Neuron (in vitro differentiated cells): ENCODE measurements around the gene CARD19.

Experiments used
- H2AFZ ChIP-seq: one replicate; pipeline ENCODE4 v1.6.1; 2013; ENCODE audit warnings: low read depth, mild to moderate bottlenecking, inconsistent platforms, low read length, moderate library complexity
- H3K27me3 ChIP-seq: one replicate; pipeline ENCODE4 v1.6.1; 2013; ENCODE audit warnings: low read length; ENCODE audit not compliant: insufficient read depth
- H3K36me3 ChIP-seq: one replicate; pipeline ENCODE4 v1.6.1; 2013; ENCODE audit warnings: low read length; ENCODE audit not compliant: insufficient read depth
- H3K4me1 ChIP-seq: one replicate; pipeline ENCODE4 v1.6.1; 2013; ENCODE audit warnings: low read length; ENCODE audit not compliant: insufficient read depth
- H3K4me3 ChIP-seq: 2 replicates; pipeline ENCODE4 v1.5.1; 2013; ENCODE audit warnings: mild to moderate bottlenecking, low read length, moderate library complexity
- H3K9me3 ChIP-seq: one replicate; pipeline ENCODE4 v1.6.1; 2013; ENCODE audit warnings: low read length

The CARD19 gene

GRCh38 chr9:93076101-93076791, 19.8 kb upstream of the CARD19 start:
- no peaks in the 10 kb centered on the region for H3K36me3 ChIP-seq

DNA sequence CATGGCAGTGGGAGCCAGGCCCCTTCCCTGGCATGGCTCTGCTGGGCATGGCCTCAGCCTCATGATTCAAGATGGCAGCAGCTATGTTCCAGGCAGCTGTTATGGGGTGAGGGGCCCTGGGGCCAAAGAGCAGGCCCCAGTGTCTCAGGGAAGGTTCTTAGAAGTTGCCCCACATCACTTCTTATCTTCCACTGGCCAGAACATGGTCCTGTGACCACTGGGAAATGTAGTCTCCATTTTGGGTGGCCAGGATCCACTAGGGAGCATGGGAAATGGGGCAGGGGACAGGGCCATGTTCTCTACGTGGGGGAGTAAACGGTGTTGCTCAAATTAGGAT, 19.3 kb upstream of the CARD19 start:
- no peak overlapping the region for H2AFZ ChIP-seq

More at GRCh38 chr9:93076101-93076791, 19.8 kb upstream of the CARD19 start:
- Histone ChIP-seq H3K27me3 (peaks cover 4% of the 10 kb centered on the region), H3K4me1 (no peaks in the 10 kb centered on the region), H2AFZ (no peak overlapping the region), H3K9me3 (no peaks in the 10 kb centered on the region), H3K4me3 (no peak overlapping the region)

DNA sequence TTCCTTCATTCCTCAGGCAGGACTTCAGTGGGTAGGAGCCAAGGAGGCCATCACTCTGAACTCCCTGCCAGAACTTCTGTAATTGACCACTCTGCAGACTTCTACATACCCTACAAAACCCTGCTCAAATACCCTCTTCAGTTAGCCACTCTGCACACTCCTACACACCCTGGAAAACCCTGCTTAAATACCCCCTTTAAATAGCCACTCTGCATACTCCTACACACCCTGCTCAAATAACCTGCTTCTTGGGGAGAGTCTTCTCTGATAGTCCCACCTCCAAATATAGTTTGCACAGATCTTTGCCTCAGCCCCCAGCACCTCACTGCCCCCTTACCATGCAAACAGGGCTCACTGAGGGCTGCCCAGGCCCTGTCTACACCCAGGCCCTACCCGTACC, 18.6 kb upstream of the CARD19 start:
- Histone ChIP-seq H3K4me1 (no peaks in the 10 kb centered on the region), H3K27me3 (peaks cover 4% of the 10 kb centered on the region), H3K36me3 (no peaks in the 10 kb centered on the region)

More for the DNA sequence above, 19.3 kb upstream of the CARD19 start:
- H3K9me3 ChIP-seq, result no peaks in the 10 kb centered on the region
- no peak overlapping the region for H3K4me3 ChIP-seq
- peaks cover 4% of the 10 kb centered on the region for H3K27me3 ChIP-seq
- H3K36me3 ChIP-seq, result no peaks in the 10 kb centered on the region
- no peaks in the 10 kb centered on the region for H3K4me1 ChIP-seq

DNA sequence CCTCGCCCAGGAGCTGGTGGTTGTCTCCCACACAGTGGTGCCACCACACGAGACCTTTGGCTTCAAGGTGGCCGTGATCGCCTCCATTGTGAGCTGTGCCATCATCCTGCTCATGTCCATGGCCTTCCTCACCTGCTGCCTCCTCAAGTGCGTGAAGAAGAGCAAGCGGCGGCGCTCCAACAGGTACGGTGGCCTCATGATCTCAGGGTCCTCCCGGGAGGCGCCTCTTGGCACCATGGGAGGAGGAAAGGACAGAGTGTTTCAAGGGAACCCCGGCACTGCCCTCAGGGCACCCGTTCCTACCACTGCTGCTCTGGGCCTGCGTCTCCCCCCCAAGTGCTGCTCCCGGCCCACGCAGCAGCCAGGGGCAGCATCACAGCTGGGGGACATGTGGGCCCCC, 18.2 kb upstream of the CARD19 start:
- H3K4me1 ChIP-seq, result no peaks in the 10 kb centered on the region

More for the DNA sequence above, 18.6 kb upstream of the CARD19 start:
- H3K4me3 ChIP-seq, result no peak overlapping the region
- no peaks in the 10 kb centered on the region for H3K9me3 ChIP-seq
- no peak overlapping the region for H2AFZ ChIP-seq

GRCh38 chr9:93079371-93079770, 16.6 kb upstream of the CARD19 start:
- no peaks in the 10 kb centered on the region for H3K4me1 ChIP-seq
- H2AFZ ChIP-seq, result no peak overlapping the region
- no peak overlapping the region for H3K4me3 ChIP-seq
- no peaks in the 10 kb centered on the region for H3K36me3 ChIP-seq
- H3K27me3 ChIP-seq, result no peaks in the 10 kb centered on the region
- no peaks in the 10 kb centered on the region for H3K9me3 ChIP-seq

More for the DNA sequence above, 18.2 kb upstream of the CARD19 start:
- Histone ChIP-seq H2AFZ (no peak overlapping the region), H3K4me3 (no peak overlapping the region), H3K36me3 (no peaks in the 10 kb centered on the region), H3K27me3 (peaks cover 4% of the 10 kb centered on the region), H3K9me3 (no peaks in the 10 kb centered on the region)

DNA sequence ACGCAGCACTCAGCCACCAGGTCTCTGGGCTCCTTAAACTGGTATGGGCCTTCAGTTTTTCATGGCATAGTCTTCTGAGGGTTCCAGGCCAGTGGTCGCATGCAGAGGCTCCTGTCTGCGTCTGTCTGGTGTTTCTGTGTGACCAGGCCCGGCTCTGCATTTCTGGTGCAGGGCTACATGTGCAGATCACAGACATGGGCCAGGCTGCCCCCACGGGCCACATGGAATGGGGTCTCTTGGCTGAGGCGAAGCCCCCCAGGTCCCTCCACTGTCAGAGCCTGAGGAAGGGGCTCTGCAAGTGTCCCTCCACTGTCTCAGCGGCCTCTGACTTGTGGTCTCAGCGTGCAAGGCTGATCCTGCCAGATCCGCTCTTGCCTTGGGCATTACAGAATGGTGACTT, 15.6 kb upstream of the CARD19 start:
- H3K4me3 ChIP-seq, result no peak overlapping the region
- H2AFZ ChIP-seq, result no peak overlapping the region
- H3K9me3 ChIP-seq, result no peaks in the 10 kb centered on the region
- H3K4me1 ChIP-seq, result no peaks in the 10 kb centered on the region
- H3K27me3 ChIP-seq, result no peaks in the 10 kb centered on the region
- H3K36me3 ChIP-seq, result no peaks in the 10 kb centered on the region

- no peaks in the 10 kb centered on the region for H3K4me1 ChIP-seq
- H3K27me3 ChIP-seq, result no peaks in the 10 kb centered on the region
- H2AFZ ChIP-seq, result no peak overlapping the region
- H3K36me3 ChIP-seq, result no peaks in the 10 kb centered on the region
- H3K9me3 ChIP-seq, result no peaks in the 10 kb centered on the region
- no peak overlapping the region for H3K4me3 ChIP-seq
Measured at GRCh38 chr9:93081081-93081529, 14.9 kb upstream of the CARD19 start.

GRCh38 chr9:93081931-93082330, 14.1 kb upstream of the CARD19 start:
- Histone ChIP-seq H3K9me3 (no peaks in the 10 kb centered on the region), H3K4me1 (no peaks in the 10 kb centered on the region), H3K36me3 (no peaks in the 10 kb centered on the region), H2AFZ (no peak overlapping the region), H3K27me3 (no peaks in the 10 kb centered on the region), H3K4me3 (no peak overlapping the region)

DNA sequence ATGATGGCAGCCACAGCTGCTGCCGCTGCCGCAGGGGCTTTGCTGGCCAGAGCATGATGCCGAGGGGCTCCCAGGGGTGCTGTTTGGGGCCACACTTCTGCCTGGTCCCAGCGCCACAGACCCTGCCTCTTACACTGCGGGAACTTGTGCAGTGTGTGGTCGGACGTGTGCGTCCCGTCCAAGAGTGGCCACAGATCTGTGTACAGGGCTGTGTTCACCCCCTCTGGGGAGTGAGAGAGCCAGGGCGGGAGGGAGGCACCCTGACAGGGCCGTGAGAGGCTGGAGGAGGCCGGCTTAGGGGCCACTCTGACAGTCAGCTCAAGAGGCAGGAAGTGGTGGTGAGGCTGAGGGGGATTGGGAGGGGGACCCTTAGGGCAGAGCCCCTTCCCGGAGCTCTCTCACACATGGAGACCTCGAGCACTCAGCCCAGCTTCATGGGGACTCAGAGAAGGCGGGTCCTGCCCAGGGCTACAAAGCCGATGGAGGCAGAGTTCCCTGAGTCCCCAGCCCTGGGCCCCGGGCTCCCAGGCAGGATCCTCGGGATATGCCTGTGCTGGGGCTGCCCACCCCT, 13.1 kb upstream of the CARD19 start:
- Histone ChIP-seq H3K27me3 (no peaks in the 10 kb centered on the region), H3K9me3 (no peaks in the 10 kb centered on the region), H3K4me1 (no peaks in the 10 kb centered on the region), H3K4me3 (no peak overlapping the region), H2AFZ (no peak overlapping the region), H3K36me3 (no peaks in the 10 kb centered on the region)

GRCh38 chr9:93083592-93084470, 12.2 kb upstream of the CARD19 start:
- no peaks in the 10 kb centered on the region for H3K4me1 ChIP-seq
- no peak overlapping the region for H3K4me3 ChIP-seq
- H3K36me3 ChIP-seq, result no peaks in the 10 kb centered on the region
- H2AFZ ChIP-seq, result no peak overlapping the region
- no peaks in the 10 kb centered on the region for H3K9me3 ChIP-seq
- H3K27me3 ChIP-seq, result no peaks in the 10 kb centered on the region

DNA sequence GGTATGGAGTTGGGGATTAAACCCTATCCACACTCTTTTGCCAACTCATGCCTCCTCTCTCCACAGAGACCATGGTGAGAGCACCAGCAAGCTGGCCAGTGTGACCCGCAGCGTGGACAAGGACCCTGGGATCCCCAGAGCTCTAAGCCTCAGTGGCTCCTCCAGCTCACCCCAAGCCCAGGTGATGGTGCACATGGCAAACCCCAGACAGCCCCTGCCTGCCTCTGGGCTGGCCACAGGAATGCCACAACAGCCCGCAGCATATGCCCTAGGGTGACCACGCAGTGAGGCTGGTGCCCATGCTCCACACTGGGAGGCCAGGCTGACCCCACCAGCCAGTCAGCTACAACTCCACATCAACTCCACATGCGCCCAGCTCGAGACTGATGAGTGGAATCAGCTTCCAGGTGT, 11.5 kb upstream of the CARD19 start:
- Histone ChIP-seq H2AFZ (no peak overlapping the region), H3K36me3 (no peaks in the 10 kb centered on the region), H3K4me1 (no peaks in the 10 kb centered on the region), H3K4me3 (no peak overlapping the region), H3K9me3 (no peaks in the 10 kb centered on the region), H3K27me3 (no peaks in the 10 kb centered on the region)

DNA sequence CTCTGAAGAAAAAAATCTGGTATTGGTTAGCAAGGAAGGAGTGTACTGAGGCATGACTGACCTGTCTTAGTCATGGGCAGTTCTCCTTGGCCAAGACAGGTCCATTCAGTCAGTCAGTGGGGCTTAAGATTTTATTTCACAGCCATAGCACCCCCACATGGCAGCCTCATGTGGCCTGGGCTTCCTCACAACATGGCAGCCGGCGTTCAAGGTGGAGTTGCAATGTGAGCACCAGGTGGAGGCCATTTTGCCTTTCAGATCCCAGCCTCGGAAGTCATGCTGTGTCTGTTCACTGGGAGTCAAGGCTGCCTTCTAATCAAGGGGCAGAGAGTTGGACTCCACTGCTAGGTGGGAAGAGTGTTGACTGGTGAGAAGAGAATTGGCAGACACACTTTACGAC, 10.3 kb upstream of the CARD19 start:
- H3K9me3 ChIP-seq, result no peaks in the 10 kb centered on the region
- no peak overlapping the region for H3K4me3 ChIP-seq
- H2AFZ ChIP-seq, result no peak overlapping the region
- no peaks in the 10 kb centered on the region for H3K36me3 ChIP-seq
- no peaks in the 10 kb centered on the region for H3K27me3 ChIP-seq
- no peaks in the 10 kb centered on the region for H3K4me1 ChIP-seq
